HepG2 (cell line): Measurements from ENCODE around the gene DROSHA. TPM values are rescaled to one million over a fixed set of nuclear protein-coding genes. Genes with fewer than 3 reads are reported as not detected.

Source experiments
- ATAC-seq: fragments of 200-7000 bp; cut with Tn5 transposase; 3 replicates; pipeline ENCODE4 v1.9.1; 2020; ENCODE audit warnings: mild to moderate bottlenecking, moderate library complexity
- BruUV-seq: library from RNA; stranded (reverse); fragments of 400-500 nt; replicated peaks from 2 replicates; lab custom pipeline; 2021; lab: Mats Ljungman, UMichigan
- CTCF ChIA-PET: fragments of 300-600 bp; formaldehyde crosslinking; extraction: SDS; loops from one replicate; lab custom pipeline; 2021; ENCODE audit warnings: low total read pairs, inconsistent platforms, low intra/inter-chr PET ratio; lab: Yijun Ruan, JAX
- POLR2A ChIA-PET: fragments of 350-600 bp; sonication (Branson Sonifier 250); formaldehyde crosslinking; loops from one replicate; lab custom pipeline; 2020; ENCODE audit warnings: antibody characterized with exemption, inconsistent platforms; lab: Yijun Ruan, JAX
- DNase-seq: peaks from one replicate; pipeline ENCODE4 v3.0.0-alpha.2; 2015; ENCODE audit warnings: low spot score
- FAIRE-seq: peaks from 3 replicates; lab custom pipeline; 2011; peaks lifted over from hg19 to GRCh38; lab: Jason Lieb, UNC
- H2AFZ ChIP-seq: one replicate; pipeline ENCODE4 v1.6.1; 2011; ENCODE audit warnings: low read length, inconsistent platforms
- H3K27ac ChIP-seq: fragments of 300-600 bp; 3 replicates; pipeline ENCODE4 v1.8.0; 2011; ENCODE audit warnings: mixed run types, mild to moderate bottlenecking, mixed read lengths, low read length, inconsistent platforms; ENCODE audit not compliant: insufficient read depth; ENCODE audit errors: extremely low read length
- H3K27me3 ChIP-seq, 2 experiments: fragments of 200-600 bp in 1 of 2; 2 replicates in 1 of 2; 3 replicates in 1 of 2; pipeline versions ENCODE4 v1.6.0 to v1.8.0; 2011; ENCODE audit warnings: low read length in 2 of 2, mild to moderate bottlenecking in 2 of 2, moderate library complexity in 2 of 2, inconsistent platforms in 1 of 2; ENCODE audit not compliant: insufficient read depth in 2 of 2, control insufficient read depth in 1 of 2
- H3K36me3 ChIP-seq, 2 experiments: fragments of 200-600 bp in 1 of 2; replicated peaks in 1 of 2; 2 replicates in 1 of 2; 3 replicates in 1 of 2; pipeline versions ENCODE4 v1.5.1 to v1.8.0; 2011; ENCODE audit warnings: low read length in 2 of 2, inconsistent platforms in 1 of 2; ENCODE audit not compliant: insufficient read depth in 2 of 2, control insufficient read depth in 1 of 2
- H3K4me1 ChIP-seq: 2 replicates; pipeline ENCODE4 v1.5.1; 2012; ENCODE audit warnings: low read length, inconsistent platforms; ENCODE audit not compliant: insufficient read depth
- H3K4me2 ChIP-seq: 2 replicates; pipeline ENCODE4 v1.6.0; 2011; ENCODE audit warnings: low read depth, low read length, inconsistent platforms
- H3K4me3 ChIP-seq, 3 experiments: fragments of 200-600 bp in 1 of 3; sonication (generic), shearing (Covaris generic) in 1 of 3; replicated peaks in 1 of 3; 2 replicates each; pipeline ENCODE4 v1.5.1; 2011 to 2016; ENCODE audit warnings: low read length in 3 of 3, inconsistent platforms in 2 of 3, low read depth in 2 of 3, mild to moderate bottlenecking in 2 of 3, control low read depth in 1 of 3, mixed read lengths in 1 of 3; ENCODE audit not compliant: insufficient read depth in 1 of 3
- H3K79me2 ChIP-seq: one replicate; pipeline ENCODE4 v1.6.1; 2011; ENCODE audit warnings: low read length, inconsistent platforms; ENCODE audit not compliant: insufficient read depth
- H3K9ac ChIP-seq: 2 replicates; pipeline ENCODE4 v1.6.0; 2011; ENCODE audit warnings: mild to moderate bottlenecking, low read depth, low read length, inconsistent platforms; ENCODE audit not compliant: insufficient read depth
- H3K9me3 ChIP-seq: 2 replicates; pipeline ENCODE4 v1.5.1; 2012; ENCODE audit warnings: mild to moderate bottlenecking, low read length
- H4K20me1 ChIP-seq: 2 replicates; pipeline ENCODE4 v1.6.0; 2011; ENCODE audit warnings: inconsistent platforms, mild to moderate bottlenecking, low read length, moderate library complexity; ENCODE audit not compliant: insufficient read depth
- CHD2 ChIP-seq: IDR thresholded peaks from 2 replicates; pipeline ENCODE4 v1.6.1; 2011; ENCODE audit warnings: low read depth, low read length, improper control_type of control experiment
- MLLT10 ChIP-seq: sonication (generic); formaldehyde crosslinking; IDR thresholded peaks from 2 replicates; pipeline ENCODE4 v1.4.0; 2020; ENCODE audit warnings: missing genetic modification reagents
- NCOA2 ChIP-seq: sonication (generic); formaldehyde crosslinking; IDR thresholded peaks from 2 replicates; pipeline ENCODE4 v1.8.0; 2022; ENCODE audit warnings: inconsistent platforms
- NCOR1 ChIP-seq: fragments of 200-600 bp; sonication (generic); IDR thresholded peaks from 2 replicates; pipeline ENCODE4 v1.7.0; 2017; ENCODE audit warnings: antibody characterized with exemption, low read length, borderline replicate concordance
- NFE2L1 ChIP-seq: sonication (generic); formaldehyde crosslinking; IDR thresholded peaks from 2 replicates; pipeline ENCODE4 v1.4.0; 2020; ENCODE audit warnings: missing genetic modification reagents, mild to moderate bottlenecking, borderline replicate concordance
- ZBTB10 ChIP-seq: sonication (generic); formaldehyde crosslinking; IDR thresholded peaks from 2 replicates; pipeline ENCODE4 v1.4.0; 2020; ENCODE audit warnings: missing genetic modification reagents, borderline replicate concordance
- ZNF251 ChIP-seq: sonication (generic); formaldehyde crosslinking; IDR thresholded peaks from 2 replicates; pipeline ENCODE4 v1.9.0; 2021; ENCODE audit warnings: mild to moderate bottlenecking, missing genetic modification reagents
- ZNF609 ChIP-seq: sonication (generic); formaldehyde crosslinking; IDR thresholded peaks from 2 replicates; pipeline ENCODE4 v1.4.0; 2020; ENCODE audit warnings: mild to moderate bottlenecking, missing genetic modification reagents, borderline replicate concordance
- WGBS: methylation state at CpG from one replicate; pipeline ENCODE4 v1.1.6; 2017; ENCODE audit warnings: low lambda C conversion rate; 5-methylcytosine and 5-hydroxymethylcytosine counted together
- in situ Hi-C: cut with HindIII; loops from 2 replicates; pipeline ENCODE4 v1.10.0; 2017; ENCODE audit warnings: low pct_unique_long_range_greater_than_20kb; ENCODE audit not compliant: extremely low pct_ligation_motif_present
- intact Hi-C: fragments of 100-400 bp; cut with micrococcal nuclease; formaldehyde crosslinking; loops from one replicate; pipeline ENCODE4 v1.10.0; 2022; ENCODE audit not compliant: unreplicated experiment
- polyA plus RNA-seq, 8 experiments: library from polyadenylated mRNA; depleted of rRNA in 3 of 8; stranded (reverse) in 7 of 8; unstranded in 1 of 8; fragments of >200 nt; fragmentation: Illumina TruSeq in 4 of 8; extraction: Trizol in 4 of 8; gene quantifications; 2 replicates each; pipeline versions ENCODE4 v1.2.1 to v1.2.3, GENCODE V29; 2011 to 2016; ENCODE audit warnings: low read depth in 4 of 8, missing spikeins in 1 of 8, mixed read lengths in 1 of 8; ENCODE audit not compliant: insufficient read depth in 1 of 8
- total RNA-seq, 5 experiments: library from RNA; depleted of rRNA; stranded (reverse); fragments of >200 nt; fragmentation: Illumina TruSeq; extraction: Trizol; gene quantifications; 2 replicates each; pipeline ENCODE4 v1.2.3, GENCODE V29; 2016; ENCODE audit warnings: low read depth in 1 of 5

Gene DROSHA
- total and polyA plus RNA-seq, 2 of the 13 experiments (the other 11 are each of a cell fraction or from before 2014, with no cell fraction given), result 22.3 to 29.4 TPM

GRCh38 chr5:31556461-31556860, 24.6 kb upstream of the DROSHA start:
- BruUV-seq, result no TSS peak
- CTCF ChIA-PET, result no interaction called here
- intact Hi-C loops, result no loop called here
- TF ChIP-seq ZBTB10 (CRISPR knock-in tag), result no peak
- no peak for TF ChIP-seq NCOA2 (CRISPR knock-in tag)
- no peak for TF ChIP-seq MLLT10 (CRISPR knock-in tag)
- H3K4me3 ChIP-seq, result no peak overlapping the region
- H3K9ac ChIP-seq, result no peak overlapping the region
- H3K79me2 ChIP-seq, result no peaks in the 10 kb centered on the region
- no peak for DNase-seq
- no peak overlapping the region for H2AFZ ChIP-seq
- WGBS, result 97% methylated on average over 3 of the region's 3 CpGs
- peaks cover 3 to 12% of the 10 kb centered on the region in 2 experiments; a peak in 4 of 5 replicates for H3K36me3 ChIP-seq
- H3K27me3 ChIP-seq, result no peaks in the 10 kb centered on the region
- no peak overlapping the region for H3K4me2 ChIP-seq
- H3K27ac ChIP-seq, result no peak overlapping the region
- POLR2A ChIA-PET, result no interaction called here
- H4K20me1 ChIP-seq, result no peaks in the 10 kb centered on the region
- no peak for ATAC-seq
- in situ Hi-C loops, result no loop called here
- H3K4me1 ChIP-seq, result no peaks in the 10 kb centered on the region
- H3K9me3 ChIP-seq, result no peaks in the 10 kb centered on the region
- no peak for FAIRE-seq

- DNase-seq (no peak), ATAC-seq (no peak), FAIRE-seq (no peak)
- no peaks in the 10 kb centered on the region for H3K27me3 ChIP-seq
- intact Hi-C loops (no loop called here), in situ Hi-C loops (no loop called here)
- no peak overlapping the region for H3K9ac ChIP-seq
- ChIA-PET CTCF (no interaction called here), POLR2A (no interaction called here)
- no peaks in the 10 kb centered on the region for H3K4me1 ChIP-seq
- H2AFZ ChIP-seq, result no peak overlapping the region
- WGBS, result 100% methylated on average over 1 of the region's 1 CpG
- no TSS peak for BruUV-seq
- no peak overlapping the region for H3K4me2 ChIP-seq
- H3K79me2 ChIP-seq, result no peaks in the 10 kb centered on the region
- no peaks in the 10 kb centered on the region for H3K9me3 ChIP-seq
- no peaks in the 10 kb centered on the region for H4K20me1 ChIP-seq
- H3K4me3 ChIP-seq, result no peak overlapping the region
- H3K27ac ChIP-seq, result no peak overlapping the region
- peaks cover 3 to 12% of the 10 kb centered on the region in 2 experiments; a peak in 4 of 5 replicates for H3K36me3 ChIP-seq
- no peak for TF ChIP-seq NCOR1
- TF ChIP-seq CHD2, result no peak
- no peak for TF ChIP-seq ZNF251 (CRISPR knock-in tag)
- TF ChIP-seq NFE2L1 (CRISPR knock-in tag), result no peak
- TF ChIP-seq ZNF609 (CRISPR knock-in tag), result no peak
These were observed 22.7 kb upstream of the DROSHA start for GRCh38 chr5:31554552-31554951.
